Femur (tissue), 1 donor: Measurements from ENCODE around the gene TRIAP1.
"Not testable (repeated sequence)": the region's sequence is repeated elsewhere in the genome, so short reads cannot be mapped to it uniquely, and the experiment has no call there.

Source experiments
- DNase-seq: peaks from one replicate; pipeline ENCODE4 v3.0.0-alpha.2; 2017

TRIAP1 gene

DNA sequence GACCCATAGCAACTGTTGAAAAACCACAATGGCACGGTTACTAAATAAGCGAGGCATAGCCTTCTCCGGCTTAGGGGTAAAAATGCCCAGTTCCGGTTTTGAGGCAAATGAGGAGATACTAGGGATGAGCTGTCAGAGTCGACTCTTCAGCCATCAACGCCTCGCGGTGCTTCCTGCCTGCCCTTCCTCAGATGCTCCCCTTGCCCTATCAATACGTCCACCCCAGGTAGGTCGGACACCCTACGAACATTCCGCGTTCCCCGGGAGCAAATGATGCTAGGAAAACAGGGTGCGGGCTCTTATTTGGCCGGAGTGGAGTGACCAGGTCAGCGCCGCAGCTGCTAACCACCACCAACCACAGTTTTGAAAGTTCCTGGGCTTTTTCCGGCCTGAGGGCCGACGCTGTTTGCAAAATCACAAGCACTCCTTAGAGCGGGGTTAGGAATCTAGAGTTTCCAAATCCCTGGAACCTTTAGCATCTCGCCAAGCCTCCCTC, 22.2 kb upstream of the TRIAP1 start:
- peak; percentile 40 for DNase-seq

DNA sequence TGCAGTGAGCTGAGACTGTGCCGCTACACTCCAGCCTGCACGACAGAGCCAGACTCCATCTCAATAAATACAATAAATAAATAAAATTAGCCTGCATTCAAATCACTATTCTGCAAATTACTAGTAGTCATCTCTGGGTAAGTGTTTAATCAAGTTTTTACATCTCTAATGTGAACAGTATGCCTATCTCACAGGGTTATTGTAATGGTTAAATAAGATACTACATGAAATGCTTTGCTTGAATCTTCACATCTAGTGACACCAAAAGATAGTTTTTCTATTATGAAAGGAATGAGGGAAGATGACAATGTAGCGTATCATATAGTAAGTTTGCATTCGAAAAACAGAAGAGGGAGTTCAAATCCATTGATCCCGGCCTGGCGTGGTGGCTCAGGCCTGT, 21.3 kb upstream of the TRIAP1 start:
- DNase-seq: no peak

DNA sequence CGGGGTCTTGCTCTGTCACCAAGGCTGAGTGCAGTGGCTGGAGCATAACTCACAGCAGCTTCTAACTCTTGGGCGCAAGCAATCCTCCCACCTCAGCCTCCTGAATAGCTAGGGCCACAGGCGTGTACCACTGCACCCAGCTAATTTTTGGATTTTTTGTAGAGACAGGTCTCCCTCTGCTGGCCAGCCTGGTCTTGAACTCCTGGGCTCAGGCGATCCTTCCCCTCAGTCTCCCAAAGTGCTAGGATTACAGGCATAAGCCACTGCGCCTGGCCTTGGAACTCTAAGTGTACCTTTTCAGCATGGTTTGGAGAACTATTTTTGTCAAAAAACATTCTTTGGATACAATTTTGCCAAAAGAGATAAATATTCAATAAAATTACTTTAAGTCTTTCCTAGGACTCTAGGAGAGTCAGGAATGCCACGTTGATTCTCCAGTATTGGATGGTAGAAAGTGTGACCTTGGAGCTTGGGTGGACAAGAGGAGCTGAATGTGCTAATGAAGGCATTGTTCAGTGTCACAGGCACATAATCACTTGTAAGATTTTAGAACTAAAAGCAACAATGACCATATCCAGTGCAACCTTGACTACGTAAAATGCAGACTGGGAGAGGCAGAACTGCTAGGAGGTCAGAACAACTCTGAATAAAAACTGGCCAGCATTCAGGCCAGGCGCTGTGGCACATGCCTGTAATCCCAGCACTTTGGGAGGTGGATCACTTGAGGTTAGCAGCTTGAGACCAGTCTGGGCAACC, 20.6 kb upstream of the TRIAP1 start:
- peak; percentile 38 for DNase-seq

DNA sequence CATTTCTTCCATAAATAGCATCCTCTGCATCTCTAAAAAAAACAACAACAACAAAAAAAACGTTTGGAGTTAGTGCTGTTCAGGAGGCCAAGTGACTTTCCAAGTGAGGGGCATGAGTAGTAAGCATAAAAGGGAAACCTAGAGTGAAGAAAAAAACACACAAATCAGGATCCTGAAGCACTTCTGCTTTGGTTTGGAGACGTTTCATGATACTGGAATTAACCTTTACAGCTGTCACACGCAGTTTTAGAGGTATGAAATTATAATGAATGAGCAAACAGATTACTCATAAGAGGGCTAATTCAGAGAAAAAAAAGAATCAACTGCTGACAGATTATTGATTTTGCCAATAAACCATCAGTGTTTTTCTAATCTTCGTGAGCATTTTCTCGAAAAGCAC, 19.6 kb upstream of the TRIAP1 start:
- DNase-seq: no peak

DNA sequence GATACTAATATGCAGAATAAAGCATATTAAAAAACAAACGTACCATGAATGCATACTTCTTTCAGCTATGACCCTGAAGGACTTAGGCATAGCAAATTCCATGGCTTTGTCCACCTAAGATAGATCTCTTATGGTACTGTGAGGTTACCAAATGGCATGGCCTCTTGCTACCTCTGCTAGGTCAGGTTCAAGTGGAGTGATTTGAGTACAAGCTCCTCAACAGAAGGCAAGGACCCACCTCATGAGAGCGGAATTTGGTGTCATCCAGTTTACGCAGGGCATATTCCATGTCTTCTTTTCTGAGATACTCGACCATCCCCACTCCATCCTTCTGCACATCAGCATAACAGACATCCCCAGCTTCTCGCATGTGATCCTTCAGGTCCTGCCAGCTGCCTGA, 17.5 kb upstream of the TRIAP1 start:
- DNase-seq: no peak

DNA sequence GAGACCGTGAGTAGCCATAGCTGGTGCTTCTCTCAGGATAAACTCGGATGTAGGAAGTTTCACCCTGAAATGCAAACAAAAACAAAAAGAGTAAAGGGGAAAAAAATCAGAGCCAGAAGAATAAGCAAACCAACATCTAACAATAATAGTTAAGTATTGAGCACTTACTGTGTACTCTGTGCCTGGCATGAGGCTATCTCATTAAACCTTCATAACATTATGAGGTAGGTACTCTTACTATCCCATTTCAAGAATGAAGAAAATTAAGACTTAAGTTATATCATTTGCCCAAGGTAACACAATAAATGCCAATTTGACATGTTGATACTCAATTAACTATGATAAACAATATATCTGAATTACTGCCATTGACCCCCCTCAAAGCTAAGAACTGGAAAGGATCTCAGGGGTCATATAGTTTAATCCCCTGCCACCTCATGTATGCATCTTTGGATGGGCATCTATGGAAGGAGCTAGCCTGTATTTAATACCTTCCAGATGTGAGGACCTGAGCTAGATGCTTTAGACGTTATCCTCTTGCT, 16.0 kb upstream of the TRIAP1 start:
- DNase-seq: no peak

GRCh38 chr12:120460157-120460556, 14.0 kb upstream of the TRIAP1 start:
- no peak for DNase-seq

- DNase-seq: no peak
Measured at GRCh38 chr12:120457133-120457532, 10.9 kb upstream of the TRIAP1 start.

GRCh38 chr12:120455302-120455701, 9.1 kb upstream of the TRIAP1 start:
- no peak for DNase-seq

GRCh38 chr12:120453977-120454376, 7.8 kb upstream of the TRIAP1 start:
- no peak for DNase-seq

DNA sequence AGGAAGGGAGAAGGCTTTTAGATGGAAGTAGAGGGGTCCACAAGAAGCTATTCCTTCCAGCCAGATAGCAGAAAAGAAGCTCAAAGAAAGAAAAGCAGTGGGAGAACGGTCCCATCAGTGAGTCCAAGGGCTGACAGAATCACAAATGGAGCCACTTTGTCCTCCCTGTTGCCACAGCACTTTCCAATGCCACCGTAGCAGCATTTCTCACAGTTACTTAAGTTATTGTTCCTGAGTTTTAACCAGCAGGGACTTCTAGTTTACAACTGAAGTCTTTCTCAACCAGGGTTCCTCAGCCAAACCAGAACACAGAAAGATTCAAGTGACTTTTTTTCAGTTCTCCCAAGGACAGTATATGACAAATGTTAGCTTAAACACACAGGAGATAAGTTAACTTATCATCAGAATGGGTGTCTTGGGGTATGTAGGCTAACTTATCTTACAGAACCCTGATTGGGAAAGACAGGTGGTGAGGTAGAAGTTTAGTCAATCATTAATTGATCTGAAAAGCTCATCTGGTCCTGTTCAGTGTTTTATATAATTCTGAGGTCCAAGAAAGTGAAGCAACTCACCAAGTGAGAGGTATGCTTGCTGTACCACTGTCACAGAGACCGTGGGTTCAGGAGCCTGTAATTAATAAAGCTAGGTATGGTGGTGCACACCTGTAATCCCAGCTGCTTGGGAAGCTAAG, 7.0 kb upstream of the TRIAP1 start:
- DNase-seq: no peak

GRCh38 chr12:120452524-120452923, 6.3 kb upstream of the TRIAP1 start:
- DNase-seq: not testable (repeated sequence)

- DNase-seq: no peak
Measured at GRCh38 chr12:120447992-120448391, 1.8 kb upstream of the TRIAP1 start.

GRCh38 chr12:120446844-120447178, 627 bp upstream of the TRIAP1 start:
- DNase-seq: not testable (repeated sequence)

- no peak for DNase-seq
Measured at GRCh38 chr12:120444676-120445075, 1.5 kb downstream of the TRIAP1 start.

GRCh38 chr12:120439646-120440247, 6.4 kb downstream of the TRIAP1 start:
- peak; percentile 59 for DNase-seq

DNA sequence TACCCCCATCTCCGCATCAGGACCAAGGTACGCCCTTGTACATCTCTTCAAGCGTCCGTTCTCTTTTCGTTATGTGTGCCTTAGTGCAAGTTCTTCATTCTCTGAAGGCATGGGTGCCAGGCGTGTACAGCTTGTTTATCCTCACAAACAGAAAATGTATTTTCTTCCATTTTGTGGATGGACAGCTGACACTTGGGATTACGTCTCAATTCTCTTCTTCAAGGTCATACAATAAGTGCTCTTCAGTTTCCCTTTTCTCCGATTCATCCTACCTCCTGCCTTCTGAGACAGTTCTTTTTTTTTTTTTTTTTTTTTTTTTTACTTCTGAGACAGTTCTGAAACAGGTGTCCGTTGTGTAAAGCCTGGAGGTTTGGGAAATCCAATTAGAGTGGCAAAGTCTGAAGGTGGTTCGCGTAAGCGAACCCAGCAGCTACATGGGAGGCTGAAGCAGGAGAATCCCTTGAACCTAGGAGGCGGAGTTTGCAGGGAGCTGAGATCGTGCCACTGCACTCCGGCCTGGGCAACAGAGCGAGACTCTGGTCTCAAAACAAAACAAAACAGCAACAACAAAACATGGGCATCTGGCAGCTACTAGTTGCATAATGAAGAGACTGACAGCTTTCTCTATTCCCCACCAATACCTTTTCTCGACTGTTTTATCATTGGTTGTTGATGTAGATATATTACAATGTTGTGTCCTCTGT, 7.5 kb downstream of the TRIAP1 start:
- DNase-seq: no peak

- peak; percentile 97 for DNase-seq
Measured at GRCh38 chr12:120437735-120438494, 8.3 kb downstream of the TRIAP1 start, which contains the start of gene COX6A1. TSS of gene COX6A1 (plus strand) at chr12:120438113. CDS start at chr12:120438127, 14 bp downstream.

GRCh38 chr12:120432772-120433525, 13.2 kb downstream of the TRIAP1 start:
- DNase-seq: no peak

DNA sequence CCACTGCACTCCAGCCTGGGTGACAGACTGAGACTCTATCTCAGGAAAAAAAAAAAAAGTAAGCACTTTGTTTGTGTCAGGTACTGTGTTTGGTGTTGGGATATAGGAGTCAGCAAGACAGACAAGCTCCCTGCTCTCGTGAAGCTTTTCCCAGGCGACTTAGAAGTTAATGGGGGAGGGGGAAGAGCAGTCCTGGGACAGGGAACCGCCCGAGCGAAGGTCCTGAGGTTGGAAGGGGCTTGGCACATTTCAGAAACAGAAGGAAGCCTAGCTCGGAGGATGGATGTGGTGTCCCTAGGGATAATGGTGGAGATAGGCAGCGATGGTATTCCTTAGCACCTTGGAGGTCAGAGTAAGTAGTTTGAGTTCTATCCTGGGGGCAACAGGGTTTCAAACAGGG, 16.8 kb downstream of the TRIAP1 start:
- no peak for DNase-seq

DNA sequence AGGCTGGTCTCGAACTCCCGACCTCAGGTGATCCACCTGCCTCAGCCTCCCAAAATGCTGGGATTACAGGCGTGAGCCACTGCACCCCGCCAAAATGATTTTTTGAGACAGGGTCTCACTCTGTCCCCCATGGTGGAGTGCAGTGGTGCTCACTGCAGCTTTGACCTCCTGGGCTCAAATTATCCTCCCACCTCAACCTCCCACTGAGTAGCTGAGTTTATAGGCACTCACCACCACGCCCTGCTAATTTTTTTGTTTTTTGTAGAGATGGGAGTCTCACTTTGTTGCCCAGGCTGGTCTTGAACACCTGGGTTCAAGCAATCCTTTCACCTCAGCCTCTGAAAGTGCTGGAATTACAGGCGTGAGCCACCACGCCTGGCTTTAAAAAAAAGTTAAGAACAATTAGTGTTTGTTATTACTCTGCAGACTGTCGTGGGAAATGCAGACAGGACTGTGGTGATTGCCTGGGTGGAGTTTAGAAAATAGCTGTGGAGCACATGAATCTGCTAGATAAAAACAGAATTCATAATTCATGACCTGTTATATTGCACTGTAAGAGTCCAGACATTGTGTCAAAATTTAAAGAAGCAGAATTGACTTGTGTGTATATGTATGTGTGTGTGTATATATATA, 17.5 kb downstream of the TRIAP1 start:
- no peak for DNase-seq
